ENCODE measurements around the gene USP12.
"Not testable (repeated sequence)": the region's sequence is repeated elsewhere in the genome, so short reads cannot be mapped to it uniquely, and the experiment has no call there.

The USP12 gene

GRCh38 chr13:27125357-27126282, 46.0 kb downstream of the USP12 start:
- Histone ChIP-seq H3K27me3 (ENCODE audit: control insufficient read depth, insufficient read depth, low read length, poor library complexity, severe bottlenecking) (no peaks in the 10 kb centered on the region), H3K27ac (ENCODE audit: insufficient read depth, low read depth, low read length, poor library complexity, severe bottlenecking) (no peak overlapping the region), H3K4me3 (ENCODE audit: insufficient read depth, low read depth, low read length) (no peak overlapping the region), H3K4me1 (ENCODE audit: control insufficient read depth, insufficient read depth, low read length) (no peaks in the 10 kb centered on the region), H3K36me3 (ENCODE audit: control insufficient read depth, insufficient read depth, low read length) (no peaks in the 10 kb centered on the region), H3K9me3 (ENCODE audit: control insufficient read depth, low read length) (no peaks in the 10 kb centered on the region)
- 92 to 94% methylated on average over 23 of the region's 23 CpGs for WGBS, 2 experiments

GRCh38 chr13:27124571-27124970, 47.0 kb downstream of the USP12 start:
- WGBS, 2 experiments = 92 to 93% methylated on average over 4 of the region's 4 CpGs

GRCh38 chr13:27123445-27123844, 48.2 kb downstream of the USP12 start:
- not testable (repeated sequence) for H3K36me3 ChIP-seq (ENCODE audit: control insufficient read depth, insufficient read depth, low read length); H3K9me3 ChIP-seq (ENCODE audit: control insufficient read depth, low read length); H3K27me3 ChIP-seq (ENCODE audit: control insufficient read depth, insufficient read depth, low read length, poor library complexity, severe bottlenecking); H3K27ac ChIP-seq (ENCODE audit: insufficient read depth, low read depth, low read length, poor library complexity, severe bottlenecking); H3K4me3 ChIP-seq (ENCODE audit: insufficient read depth, low read depth, low read length); H3K4me1 ChIP-seq (ENCODE audit: control insufficient read depth, insufficient read depth, low read length)
- WGBS, 2 experiments = 96 to 97% methylated on average over 4 of the region's 4 CpGs

More at GRCh38 chr13:27124571-27124970, 47.0 kb downstream of the USP12 start:
- no peak overlapping the region for H3K27ac ChIP-seq (ENCODE audit: insufficient read depth, low read depth, low read length, poor library complexity, severe bottlenecking)
- no peaks in the 10 kb centered on the region for H3K9me3 ChIP-seq (ENCODE audit: control insufficient read depth, low read length)
- H3K27me3 ChIP-seq (ENCODE audit: control insufficient read depth, insufficient read depth, low read length, poor library complexity, severe bottlenecking) = no peaks in the 10 kb centered on the region
- no peaks in the 10 kb centered on the region for H3K36me3 ChIP-seq (ENCODE audit: control insufficient read depth, insufficient read depth, low read length)
- H3K4me1 ChIP-seq (ENCODE audit: control insufficient read depth, insufficient read depth, low read length) = no peaks in the 10 kb centered on the region
- no peak overlapping the region for H3K4me3 ChIP-seq (ENCODE audit: insufficient read depth, low read depth, low read length)

- Histone ChIP-seq H3K27ac (ENCODE audit: insufficient read depth, low read depth, low read length, poor library complexity, severe bottlenecking) (no peak overlapping the region), H3K27me3 (ENCODE audit: control insufficient read depth, insufficient read depth, low read length, poor library complexity, severe bottlenecking) (no peaks in the 10 kb centered on the region), H3K4me1 (ENCODE audit: control insufficient read depth, insufficient read depth, low read length) (no peaks in the 10 kb centered on the region), H3K9me3 (ENCODE audit: control insufficient read depth, low read length) (no peaks in the 10 kb centered on the region), H3K4me3 (ENCODE audit: insufficient read depth, low read depth, low read length) (no peak overlapping the region), H3K36me3 (ENCODE audit: control insufficient read depth, insufficient read depth, low read length) (no peaks in the 10 kb centered on the region)
- WGBS, 2 experiments = 95 to 96% methylated on average over 7 of the region's 7 CpGs
Measured at GRCh38 chr13:27122036-27122435, 49.6 kb downstream of the USP12 start.

- Histone ChIP-seq H3K27me3 (ENCODE audit: control insufficient read depth, insufficient read depth, low read length, poor library complexity, severe bottlenecking) (no peaks in the 10 kb centered on the region), H3K27ac (ENCODE audit: insufficient read depth, low read depth, low read length, poor library complexity, severe bottlenecking) (no peak overlapping the region), H3K4me1 (ENCODE audit: control insufficient read depth, insufficient read depth, low read length) (no peaks in the 10 kb centered on the region), H3K9me3 (ENCODE audit: control insufficient read depth, low read length) (no peaks in the 10 kb centered on the region), H3K4me3 (ENCODE audit: insufficient read depth, low read depth, low read length) (no peak overlapping the region), H3K36me3 (ENCODE audit: control insufficient read depth, insufficient read depth, low read length) (no peaks in the 10 kb centered on the region)
- 43 to 50% methylated on average over 3 of the region's 3 CpGs for whole genome bisulfite sequencing, 2 experiments
Measured at GRCh38 chr13:27120811-27121210, 50.8 kb downstream of the USP12 start.

GRCh38 chr13:27120011-27120410, 51.6 kb downstream of the USP12 start:
- H3K9me3 ChIP-seq (ENCODE audit: control insufficient read depth, low read length) = no peaks in the 10 kb centered on the region
- no peaks in the 10 kb centered on the region for H3K27me3 ChIP-seq (ENCODE audit: control insufficient read depth, insufficient read depth, low read length, poor library complexity, severe bottlenecking)
- H3K27ac ChIP-seq (ENCODE audit: insufficient read depth, low read depth, low read length, poor library complexity, severe bottlenecking) = no peak overlapping the region
- WGBS, 2 experiments = 92 to 96% methylated on average over 2 to 3 of the region's 3 CpGs
- no peak overlapping the region for H3K4me3 ChIP-seq (ENCODE audit: insufficient read depth, low read depth, low read length)
- H3K36me3 ChIP-seq (ENCODE audit: control insufficient read depth, insufficient read depth, low read length) = no peaks in the 10 kb centered on the region
- no peaks in the 10 kb centered on the region for H3K4me1 ChIP-seq (ENCODE audit: control insufficient read depth, insufficient read depth, low read length)

- H3K4me1 ChIP-seq (ENCODE audit: control insufficient read depth, insufficient read depth, low read length) = no peaks in the 10 kb centered on the region
- WGBS, 2 experiments = 90 to 91% methylated on average over 3 of the region's 3 CpGs
- H3K36me3 ChIP-seq (ENCODE audit: control insufficient read depth, insufficient read depth, low read length) = no peaks in the 10 kb centered on the region
- no peaks in the 10 kb centered on the region for H3K27me3 ChIP-seq (ENCODE audit: control insufficient read depth, insufficient read depth, low read length, poor library complexity, severe bottlenecking)
- no peak overlapping the region for H3K4me3 ChIP-seq (ENCODE audit: insufficient read depth, low read depth, low read length)
- H3K27ac ChIP-seq (ENCODE audit: insufficient read depth, low read depth, low read length, poor library complexity, severe bottlenecking) = no peak overlapping the region
- no peaks in the 10 kb centered on the region for H3K9me3 ChIP-seq (ENCODE audit: control insufficient read depth, low read length)
Measured at GRCh38 chr13:27118428-27119054, 53.1 kb downstream of the USP12 start.

GRCh38 chr13:27117952-27118351, 53.7 kb downstream of the USP12 start:
- no peaks in the 10 kb centered on the region for H3K27me3 ChIP-seq (ENCODE audit: control insufficient read depth, insufficient read depth, low read length, poor library complexity, severe bottlenecking)
- 86 to 91% methylated on average over 5 of the region's 5 CpGs for WGBS, 2 experiments
- no peaks in the 10 kb centered on the region for H3K4me1 ChIP-seq (ENCODE audit: control insufficient read depth, insufficient read depth, low read length)
- no peaks in the 10 kb centered on the region for H3K36me3 ChIP-seq (ENCODE audit: control insufficient read depth, insufficient read depth, low read length)
- no peak overlapping the region for H3K27ac ChIP-seq (ENCODE audit: insufficient read depth, low read depth, low read length, poor library complexity, severe bottlenecking)
- H3K9me3 ChIP-seq (ENCODE audit: control insufficient read depth, low read length) = no peaks in the 10 kb centered on the region
- H3K4me3 ChIP-seq (ENCODE audit: insufficient read depth, low read depth, low read length) = no peak overlapping the region

- no peaks in the 10 kb centered on the region for H3K9me3 ChIP-seq (ENCODE audit: control insufficient read depth, low read length)
- no peaks in the 10 kb centered on the region for H3K36me3 ChIP-seq (ENCODE audit: control insufficient read depth, insufficient read depth, low read length)
- no peak overlapping the region for H3K27ac ChIP-seq (ENCODE audit: insufficient read depth, low read depth, low read length, poor library complexity, severe bottlenecking)
- H3K4me3 ChIP-seq (ENCODE audit: insufficient read depth, low read depth, low read length) = no peak overlapping the region
- no CpG with 5 or more reads among the region's 1 CpG for WGBS, 2 experiments
- no peaks in the 10 kb centered on the region for H3K4me1 ChIP-seq (ENCODE audit: control insufficient read depth, insufficient read depth, low read length)
- H3K27me3 ChIP-seq (ENCODE audit: control insufficient read depth, insufficient read depth, low read length, poor library complexity, severe bottlenecking) = no peaks in the 10 kb centered on the region
Measured at GRCh38 chr13:27117158-27117557, 54.5 kb downstream of the USP12 start.

- 91 to 94% methylated on average over 4 of the region's 4 CpGs for WGBS, 2 experiments
- H3K4me1 ChIP-seq (ENCODE audit: control insufficient read depth, insufficient read depth, low read length) = no peaks in the 10 kb centered on the region
- H3K4me3 ChIP-seq (ENCODE audit: insufficient read depth, low read depth, low read length) = no peak overlapping the region
- H3K9me3 ChIP-seq (ENCODE audit: control insufficient read depth, low read length) = no peaks in the 10 kb centered on the region
- no peaks in the 10 kb centered on the region for H3K27me3 ChIP-seq (ENCODE audit: control insufficient read depth, insufficient read depth, low read length, poor library complexity, severe bottlenecking)
- H3K36me3 ChIP-seq (ENCODE audit: control insufficient read depth, insufficient read depth, low read length) = no peaks in the 10 kb centered on the region
- H3K27ac ChIP-seq (ENCODE audit: insufficient read depth, low read depth, low read length, poor library complexity, severe bottlenecking) = no peak overlapping the region
Measured at GRCh38 chr13:27113436-27113835, 58.2 kb downstream of the USP12 start.
